H9 (cell line): ENCODE measurements around the gene PGAM4. TPM values are rescaled to one million over a fixed set of nuclear protein-coding genes. Genes with fewer than 3 reads are reported as not detected.

ENCODE experiments used
- DNase-seq: peaks from one replicate; pipeline ENCODE4 v3.0.0-alpha.2; 2017
- H2AFZ ChIP-seq: one replicate; pipeline ENCODE4 v1.6.1; 2013; ENCODE audit warnings: mild to moderate bottlenecking, low read length, control low read depth, moderate library complexity
- H2AK5ac ChIP-seq: 2 replicates; pipeline ENCODE4 v1.6.1; 2013; ENCODE audit warnings: low read length, control low read depth, mixed read lengths; ENCODE audit not compliant: insufficient read length
- H2BK120ac ChIP-seq: one replicate; pipeline ENCODE4 v1.6.1; 2013; ENCODE audit warnings: low read depth, mild to moderate bottlenecking, low read length, control low read depth, inconsistent platforms; ENCODE audit not compliant: poor library complexity, severe bottlenecking
- H2BK12ac ChIP-seq: 2 replicates; pipeline ENCODE4 v1.6.1; 2013; ENCODE audit warnings: low read length, control low read depth, mixed read lengths, low read depth; ENCODE audit not compliant: insufficient read length
- H2BK15ac ChIP-seq: 2 replicates; pipeline ENCODE4 v1.6.1; 2013; ENCODE audit warnings: low read depth, low read length, control low read depth
- H2BK20ac ChIP-seq: one replicate; pipeline ENCODE4 v1.6.1; 2013; ENCODE audit warnings: low read depth, mild to moderate bottlenecking, low read length, control low read depth, inconsistent platforms; ENCODE audit not compliant: poor library complexity, severe bottlenecking
- H2BK5ac ChIP-seq: 2 replicates; pipeline ENCODE4 v1.6.1; 2013; ENCODE audit warnings: low read length, control low read depth, mixed read lengths; ENCODE audit not compliant: insufficient read length
- H3K14ac ChIP-seq: 2 replicates; pipeline ENCODE4 v1.6.1; 2013; ENCODE audit warnings: low read length, control low read depth; ENCODE audit not compliant: insufficient read depth
- H3K18ac ChIP-seq: 2 replicates; pipeline ENCODE4 v1.6.1; 2013; ENCODE audit warnings: low read depth, mild to moderate bottlenecking, mixed read lengths, low read length, control low read depth; ENCODE audit not compliant: insufficient read length
- H3K23ac ChIP-seq: 2 replicates; pipeline ENCODE4 v1.6.1; 2013; ENCODE audit warnings: low read length, control low read depth, mixed read lengths, low read depth; ENCODE audit not compliant: insufficient read length
- H3K23me2 ChIP-seq: 2 replicates; pipeline ENCODE4 v1.6.1; 2013; ENCODE audit warnings: low read depth, mild to moderate bottlenecking, mixed read lengths, low read length, control low read depth; ENCODE audit not compliant: insufficient read length, poor library complexity, severe bottlenecking
- H3K27ac ChIP-seq: 2 replicates; pipeline ENCODE4 v1.5.1; 2013; ENCODE audit warnings: low read length, control low read depth, mixed read lengths, low read depth; ENCODE audit not compliant: insufficient read length
- H3K27me3 ChIP-seq: 2 replicates; pipeline ENCODE4 v1.6.1; 2013; ENCODE audit warnings: low read length, control low read depth, inconsistent platforms; ENCODE audit not compliant: insufficient read depth
- H3K4ac ChIP-seq: 2 replicates; pipeline ENCODE4 v1.6.1; 2013; ENCODE audit warnings: low read depth, mild to moderate bottlenecking, control low read depth, inconsistent platforms, low read length, moderate library complexity
- H3K4me1 ChIP-seq: 2 replicates; pipeline ENCODE4 v1.6.1; 2013; ENCODE audit warnings: low read length, control low read depth, inconsistent platforms; ENCODE audit not compliant: insufficient read depth
- H3K4me2 ChIP-seq: 2 replicates; pipeline ENCODE4 v1.6.1; 2013; ENCODE audit warnings: low read length, control low read depth, mixed read lengths; ENCODE audit not compliant: insufficient read length, insufficient read depth
- H3K56ac ChIP-seq: 2 replicates; pipeline ENCODE4 v1.6.1; 2013; ENCODE audit warnings: low read depth, mild to moderate bottlenecking, mixed read lengths, low read length, control low read depth; ENCODE audit not compliant: insufficient read length
- H3K79me1 ChIP-seq: 2 replicates; pipeline ENCODE4 v1.6.1; 2013; ENCODE audit warnings: low read depth, mild to moderate bottlenecking, moderate library complexity, low read length, control low read depth, inconsistent platforms; ENCODE audit not compliant: insufficient read depth, poor library complexity, severe bottlenecking
- H3K79me2 ChIP-seq: 2 replicates; pipeline ENCODE4 v1.6.1; 2013; ENCODE audit warnings: low read length, control low read depth, inconsistent platforms; ENCODE audit not compliant: insufficient read depth
- H3K9ac ChIP-seq: 2 replicates; pipeline ENCODE4 v1.6.1; 2013; ENCODE audit warnings: low read length, control low read depth, mixed read lengths; ENCODE audit not compliant: insufficient read length; ENCODE audit errors: extremely low read depth
- H3K9me3 ChIP-seq: one replicate; pipeline ENCODE4 v1.6.1; 2013; ENCODE audit warnings: low read depth, low read length, inconsistent platforms; ENCODE audit not compliant: control insufficient read depth
- H3T11ph ChIP-seq: one replicate; pipeline ENCODE4 v1.6.1; 2013; ENCODE audit warnings: mild to moderate bottlenecking, low read length, control low read depth, inconsistent platforms
- H4K20me1 ChIP-seq: one replicate; pipeline ENCODE4 v1.6.1; 2013; ENCODE audit not compliant: control insufficient read depth, insufficient read length, insufficient read depth
- H4K5ac ChIP-seq: 2 replicates; pipeline ENCODE4 v1.6.1; 2013; ENCODE audit warnings: low read depth, mild to moderate bottlenecking, mixed read lengths, low read length, control low read depth; ENCODE audit not compliant: insufficient read length
- H4K8ac ChIP-seq: replicated peaks from 2 replicates; pipeline ENCODE4 v1.6.1; 2013; ENCODE audit warnings: low read length, control low read depth, mixed read lengths, low read depth; ENCODE audit not compliant: insufficient read length
- H4K91ac ChIP-seq: 2 replicates; pipeline ENCODE4 v1.6.1; 2013; ENCODE audit warnings: low read depth, mild to moderate bottlenecking, moderate library complexity, mixed read lengths, low read length, control low read depth; ENCODE audit not compliant: insufficient read length
- H3K27ac Mint-ChIP-seq, 3 experiments: 2 replicates in 2 of 3; 3 replicates in 1 of 3; pipeline ENCODE4 v1.8.0; 2020 to 2021; ENCODE audit warnings: mixed read lengths in 3 of 3, mild to moderate bottlenecking in 1 of 3, moderate library complexity in 1 of 3
- H3K27me3 Mint-ChIP-seq: 2 replicates; pipeline ENCODE4 v1.8.0; 2021; ENCODE audit warnings: low read depth, mild to moderate bottlenecking, moderate library complexity, mixed read lengths
- H3K36me3 Mint-ChIP-seq, 3 experiments: 2 replicates in 2 of 3; 3 replicates in 1 of 3; pipeline ENCODE4 v1.8.0; 2020 to 2021; ENCODE audit warnings: low read depth in 3 of 3, mixed read lengths in 3 of 3; ENCODE audit not compliant: insufficient read depth in 1 of 3
- H3K4me1 Mint-ChIP-seq, 2 experiments: 2 replicates each; pipeline ENCODE4 v1.8.0; 2020; ENCODE audit warnings: mixed read lengths in 2 of 2
- H3K4me3 Mint-ChIP-seq, 2 experiments: 2 replicates in 1 of 2; 3 replicates in 1 of 2; pipeline ENCODE4 v1.8.0; 2020 to 2021; ENCODE audit warnings: mild to moderate bottlenecking in 2 of 2, mixed read lengths in 2 of 2, moderate library complexity in 1 of 2
- H3K9me3 Mint-ChIP-seq, 2 experiments: 2 replicates in 1 of 2; 3 replicates in 1 of 2; pipeline ENCODE4 v1.8.0; 2020; ENCODE audit warnings: mild to moderate bottlenecking in 2 of 2, mixed read lengths in 2 of 2, moderate library complexity in 1 of 2
- total RNA-seq: library from RNA; stranded (reverse); gene quantifications from 2 replicates; pipeline ENCODE4 v1.2.1, GENCODE V29; 2021
- TF ChIP-seq, protein P1 (sequence below): fragments of 200-600 bp; sonication (generic); conservative IDR thresholded peaks from 3 replicates; pipeline ENCODE4 v1.8.0; 2021; ENCODE audit warnings: antibody characterized with exemption, mild to moderate bottlenecking

PGAM4 gene
- total RNA-seq, 1 experiment from 2014 or later = 0.52 TPM

DNA sequence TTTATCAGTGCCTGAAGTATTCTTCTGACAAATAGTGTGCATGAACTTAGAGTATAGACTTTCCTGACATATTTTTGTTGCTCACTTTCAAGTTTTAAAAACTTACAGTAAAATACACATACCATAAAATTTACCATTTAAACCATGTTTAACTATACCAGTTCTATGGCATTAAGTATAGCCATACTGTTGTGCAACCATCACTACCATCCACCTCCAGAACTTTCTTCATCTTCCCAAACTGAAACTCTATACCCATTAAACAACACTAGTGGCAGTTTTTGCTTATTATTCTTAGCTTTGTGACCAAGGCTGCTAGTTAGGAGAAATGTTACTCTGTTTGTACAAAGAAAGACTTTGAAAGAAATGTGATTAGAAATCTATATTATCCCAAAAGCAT is 33.1 kb downstream of the PGAM4 start:
- H3T11ph ChIP-seq = no peak overlapping the region
- Mint-ChIP-seq H3K27ac (no peak overlapping the region), H3K9me3 (peaks cover 35 to 51% of the 10 kb centered on the region in 2 experiments), H3K4me3 (no peak overlapping the region), H3K36me3 (peaks cover 0 to 4% (median 0%) of the 10 kb centered on the region in 3 experiments; a peak in 2 of 7 replicates), H3K27me3 (no peaks in the 10 kb centered on the region), H3K4me1 (no peaks in the 10 kb centered on the region)
- no peak overlapping the region for H2BK20ac ChIP-seq
- H3K14ac ChIP-seq = no peak overlapping the region
- no peak overlapping the region for H3K4me2 ChIP-seq
- H3K23ac ChIP-seq = no peak overlapping the region
- H3K56ac ChIP-seq = no peak overlapping the region
- no peaks in the 10 kb centered on the region for H3K79me2 ChIP-seq
- H2BK15ac ChIP-seq = no peak overlapping the region
- no peak overlapping the region for H4K5ac ChIP-seq
- TF ChIP-seq, protein P1, sequence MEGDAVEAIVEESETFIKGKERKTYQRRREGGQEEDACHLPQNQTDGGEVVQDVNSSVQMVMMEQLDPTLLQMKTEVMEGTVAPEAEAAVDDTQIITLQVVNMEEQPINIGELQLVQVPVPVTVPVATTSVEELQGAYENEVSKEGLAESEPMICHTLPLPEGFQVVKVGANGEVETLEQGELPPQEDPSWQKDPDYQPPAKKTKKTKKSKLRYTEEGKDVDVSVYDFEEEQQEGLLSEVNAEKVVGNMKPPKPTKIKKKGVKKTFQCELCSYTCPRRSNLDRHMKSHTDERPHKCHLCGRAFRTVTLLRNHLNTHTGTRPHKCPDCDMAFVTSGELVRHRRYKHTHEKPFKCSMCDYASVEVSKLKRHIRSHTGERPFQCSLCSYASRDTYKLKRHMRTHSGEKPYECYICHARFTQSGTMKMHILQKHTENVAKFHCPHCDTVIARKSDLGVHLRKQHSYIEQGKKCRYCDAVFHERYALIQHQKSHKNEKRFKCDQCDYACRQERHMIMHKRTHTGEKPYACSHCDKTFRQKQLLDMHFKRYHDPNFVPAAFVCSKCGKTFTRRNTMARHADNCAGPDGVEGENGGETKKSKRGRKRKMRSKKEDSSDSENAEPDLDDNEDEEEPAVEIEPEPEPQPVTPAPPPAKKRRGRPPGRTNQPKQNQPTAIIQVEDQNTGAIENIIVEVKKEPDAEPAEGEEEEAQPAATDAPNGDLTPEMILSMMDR = no peak
- H2AK5ac ChIP-seq = no peak overlapping the region
- no peak overlapping the region for H3K18ac ChIP-seq
- H3K23me2 ChIP-seq = no peaks in the 10 kb centered on the region
- no peak overlapping the region for H2BK12ac ChIP-seq
- H4K8ac ChIP-seq = no peak overlapping the region
- H2BK120ac ChIP-seq = no peak overlapping the region
- no peak overlapping the region for H3K4ac ChIP-seq
- H2BK5ac ChIP-seq = no peak overlapping the region
- no peak overlapping the region for H4K91ac ChIP-seq
- H2AFZ ChIP-seq = no peak overlapping the region
- no peak for DNase-seq
- H4K20me1 ChIP-seq = no peaks in the 10 kb centered on the region
- H3K9me3 ChIP-seq = peaks cover 28% of the 10 kb centered on the region
- no peak overlapping the region for H3K27ac ChIP-seq
- H3K27me3 ChIP-seq = no peaks in the 10 kb centered on the region
- no peaks in the 10 kb centered on the region for H3K79me1 ChIP-seq
- no peaks in the 10 kb centered on the region for H3K4me1 ChIP-seq
- H3K9ac ChIP-seq = no peak overlapping the region
